Activated naive CD4-positive, alpha-beta T cell treated with anti-CD3 and anti-CD28 coated beads for 36 hours (primary cell): ENCODE measurements around the gene HPN. TPM values are rescaled to one million over a fixed set of nuclear protein-coding genes. Genes with fewer than 3 reads are reported as not detected.
"Not testable (repeated sequence)": the region's sequence is repeated elsewhere in the genome, so short reads cannot be mapped to it uniquely, and the experiment has no call there.

Experiments
- CTCF ChIA-PET: fragments of 350-600 bp; sonication (Branson Sonifier 250); formaldehyde crosslinking; loops from one replicate; lab custom pipeline; 2021; ENCODE audit warnings: antibody characterized with exemption; lab: Charles Lee
- DNase-seq: peaks from one replicate; pipeline ENCODE4 v3.0.0-alpha.2; 2020
- H3K27ac Mint-ChIP-seq: one replicate; pipeline ENCODE4 v1.8.0; 2021; ENCODE audit warnings: mild to moderate bottlenecking, mixed read lengths
- H3K27me3 Mint-ChIP-seq: one replicate; pipeline ENCODE4 v1.8.0; 2021; ENCODE audit warnings: low read depth, mixed read lengths
- H3K36me3 Mint-ChIP-seq: one replicate; pipeline ENCODE4 v1.8.0; 2021; ENCODE audit warnings: low read depth, mixed read lengths
- H3K4me1 Mint-ChIP-seq: one replicate; pipeline ENCODE4 v1.8.0; 2021; ENCODE audit warnings: low read depth, mixed read lengths
- H3K4me3 Mint-ChIP-seq: one replicate; pipeline ENCODE4 v1.8.0; 2021; ENCODE audit warnings: mild to moderate bottlenecking, moderate library complexity, mixed read lengths
- H3K9me3 Mint-ChIP-seq: one replicate; pipeline ENCODE4 v1.8.0; 2021; ENCODE audit warnings: mixed read lengths
- intact Hi-C: fragments of 100-400 bp; cut with micrococcal nuclease; formaldehyde crosslinking; loops from one replicate; pipeline ENCODE4 v1.15.1; 2023
- total RNA-seq, 2 experiments: library from RNA; stranded (reverse); gene quantifications; one replicate each; pipeline ENCODE4 v1.2.3, GENCODE V29; 2021

Gene HPN
- total RNA-seq, 2 experiments from 2014 or later: not detected

- Mint-ChIP-seq H3K27ac (no peak overlapping the region), H3K4me1 (no peaks in the 10 kb centered on the region)
- CTCF ChIA-PET: interaction anchor here (1.7 kb wide), 1 partner anchor 16 kb away, joined by 6 read pairs; no protein-coding TSS in a partner anchor
Measured at GRCh38 chr19:35099155-35099896, 57.8 kb downstream of the HPN start.

GRCh38 chr19:35099897-35100275 is 58.4 kb downstream of the HPN start:
- no peaks in the 10 kb centered on the region for H3K4me1 Mint-ChIP-seq
- H3K36me3 Mint-ChIP-seq: no peaks in the 10 kb centered on the region
- no peaks in the 10 kb centered on the region for H3K9me3 Mint-ChIP-seq
- CTCF ChIA-PET: interaction anchor here (1.0 to 1.7 kb wide), 2 partner anchors 15 to 16 kb away, joined by 4 to 6 read pairs; partner anchors contain the start of gene FXYD3
- no peak overlapping the region for H3K27ac Mint-ChIP-seq
- intact Hi-C loops: no loop called here
- no peak for DNase-seq
- no peak overlapping the region for H3K4me3 Mint-ChIP-seq
- H3K27me3 Mint-ChIP-seq: no peaks in the 10 kb centered on the region

More at GRCh38 chr19:35099155-35099896, 57.8 kb downstream of the HPN start:
- no peak for DNase-seq
- no peak overlapping the region for H3K4me3 Mint-ChIP-seq
- H3K36me3 Mint-ChIP-seq: no peaks in the 10 kb centered on the region
- intact Hi-C loops: no loop called here
- no peaks in the 10 kb centered on the region for H3K9me3 Mint-ChIP-seq
- H3K27me3 Mint-ChIP-seq: no peaks in the 10 kb centered on the region

DNA sequence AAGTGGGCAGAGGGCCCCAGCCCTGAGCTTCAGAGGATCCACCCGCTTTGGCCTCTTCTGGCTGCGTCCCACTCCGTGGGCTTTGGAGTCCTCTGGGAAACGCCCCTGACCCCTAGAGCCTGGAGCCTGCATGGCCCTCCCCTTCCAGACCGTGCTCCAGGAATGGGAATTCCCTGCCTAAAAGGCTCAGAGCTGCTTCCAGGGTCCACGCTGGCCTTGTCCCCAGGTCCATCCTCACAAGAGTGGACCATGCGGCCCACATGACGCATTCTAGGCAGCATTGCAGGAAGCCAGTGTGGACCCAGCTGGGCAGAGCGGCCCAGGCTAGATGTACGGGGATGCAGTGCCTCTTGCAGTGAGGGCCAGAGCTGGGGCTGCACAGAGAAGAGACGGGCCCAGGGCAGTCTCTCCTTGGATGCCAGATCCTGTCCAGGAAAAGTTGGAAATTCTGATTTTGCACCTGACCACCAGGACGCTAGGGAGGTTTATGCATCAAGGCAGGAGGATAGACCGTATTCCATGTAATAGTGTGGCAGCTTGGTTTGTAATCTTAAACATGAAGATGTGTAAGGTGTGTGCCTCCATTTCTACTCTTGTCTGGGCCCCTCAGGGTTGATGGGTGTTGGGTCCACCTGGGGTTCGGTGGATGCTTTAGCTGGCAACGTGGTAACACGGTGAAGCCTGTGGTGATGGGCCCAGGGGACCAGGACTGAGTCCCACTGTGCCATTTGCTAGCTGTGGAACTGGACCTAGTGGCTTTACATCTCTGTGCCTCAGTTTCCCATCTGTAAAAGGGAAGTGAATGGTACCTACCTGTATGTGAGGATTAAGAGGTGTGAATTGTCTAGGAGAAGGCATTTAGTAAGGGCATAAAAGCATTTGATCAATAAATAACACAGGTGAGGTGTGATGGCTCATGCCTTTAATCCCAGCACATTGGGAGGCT is 59.3 kb downstream of the HPN start:
- DNase-seq: no peak
- intact Hi-C loops: no loop called here
- CTCF ChIA-PET: interaction anchor here (0.6 to 1.7 kb wide), 3 partner anchors 14 to 36 kb away, joined by 3 to 6 read pairs (median 4); partner anchors contain the start of gene FXYD3
- no peaks in the 10 kb centered on the region for H3K4me1 Mint-ChIP-seq
- H3K9me3 Mint-ChIP-seq: no peaks in the 10 kb centered on the region
- no peak overlapping the region for H3K4me3 Mint-ChIP-seq
- H3K36me3 Mint-ChIP-seq: no peaks in the 10 kb centered on the region
- no peak overlapping the region for H3K27ac Mint-ChIP-seq
- H3K27me3 Mint-ChIP-seq: no peaks in the 10 kb centered on the region

GRCh38 chr19:35101949-35102348 is 60.4 kb downstream of the HPN start:
- H3K36me3 Mint-ChIP-seq, H3K27me3 Mint-ChIP-seq, H3K9me3 Mint-ChIP-seq, H3K27ac Mint-ChIP-seq, intact Hi-C loops, DNase-seq, H3K4me3 Mint-ChIP-seq, H3K4me1 Mint-ChIP-seq: not testable (repeated sequence)
- CTCF ChIA-PET: interaction anchor here (0.6 to 0.7 kb wide), 2 partner anchors 8 to 35 kb away, joined by 3 read pairs; no protein-coding TSS in a partner anchor

- H3K9me3 Mint-ChIP-seq, H3K36me3 Mint-ChIP-seq, H3K27ac Mint-ChIP-seq, DNase-seq, intact Hi-C loops, H3K4me3 Mint-ChIP-seq, H3K27me3 Mint-ChIP-seq, H3K4me1 Mint-ChIP-seq, CTCF ChIA-PET: not testable (repeated sequence)
Measured at GRCh38 chr19:35103614-35104013, 62.1 kb downstream of the HPN start.

DNA sequence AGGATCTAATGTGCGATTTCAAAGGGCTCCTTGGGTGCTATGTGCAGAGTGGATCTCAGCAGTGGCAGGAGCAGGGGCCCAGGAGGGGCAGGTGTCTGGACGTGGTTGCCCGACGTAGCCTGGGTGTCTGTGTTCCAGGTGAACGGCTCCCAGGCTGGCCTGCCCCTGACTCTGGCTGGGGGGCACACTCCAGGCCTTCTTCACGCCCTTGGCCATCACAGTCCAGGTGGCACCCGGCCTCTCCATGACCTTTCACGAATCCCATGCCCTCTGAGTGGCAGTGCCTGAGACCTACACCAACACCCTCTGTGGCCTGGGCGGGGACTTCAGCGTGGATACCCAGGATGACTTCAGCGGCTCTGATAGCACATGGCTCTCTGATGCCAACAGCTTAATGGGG is 62.8 kb downstream of the HPN start:
- no peaks in the 10 kb centered on the region for H3K9me3 Mint-ChIP-seq
- no peaks in the 10 kb centered on the region for H3K27me3 Mint-ChIP-seq
- no peak overlapping the region for H3K4me3 Mint-ChIP-seq
- no peak overlapping the region for H3K27ac Mint-ChIP-seq
- no peak for DNase-seq
- peaks cover 4% of the 10 kb centered on the region for H3K4me1 Mint-ChIP-seq
- CTCF ChIA-PET: no interaction called here
- intact Hi-C loops: no loop called here
- no peaks in the 10 kb centered on the region for H3K36me3 Mint-ChIP-seq

- intact Hi-C loops: no loop called here
- H3K27me3 Mint-ChIP-seq: no peaks in the 10 kb centered on the region
- H3K36me3 Mint-ChIP-seq: no peaks in the 10 kb centered on the region
- DNase-seq: no peak
- H3K4me3 Mint-ChIP-seq: no peak overlapping the region
- H3K27ac Mint-ChIP-seq: no peak overlapping the region
- CTCF ChIA-PET: interaction anchor here (0.6 kb wide), 1 partner anchor 104 kb away, joined by 4 read pairs; no protein-coding TSS in a partner anchor
- H3K9me3 Mint-ChIP-seq: no peaks in the 10 kb centered on the region
- peaks cover 4% of the 10 kb centered on the region for H3K4me1 Mint-ChIP-seq
Measured at GRCh38 chr19:35105047-35105410, 63.5 kb downstream of the HPN start.

- H3K4me1 Mint-ChIP-seq: peaks cover 4% of the 10 kb centered on the region
- H3K27me3 Mint-ChIP-seq: no peaks in the 10 kb centered on the region
- CTCF ChIA-PET: interaction anchor here (0.6 kb wide), 1 partner anchor 103 kb away, joined by 4 read pairs; no protein-coding TSS in a partner anchor
- H3K9me3 Mint-ChIP-seq: no peaks in the 10 kb centered on the region
- H3K4me3 Mint-ChIP-seq: no peak overlapping the region
- DNase-seq: no peak
- no peak overlapping the region for H3K27ac Mint-ChIP-seq
- intact Hi-C loops: no loop called here
- H3K36me3 Mint-ChIP-seq: no peaks in the 10 kb centered on the region
Measured at GRCh38 chr19:35105411-35106290, 64.1 kb downstream of the HPN start.

DNA sequence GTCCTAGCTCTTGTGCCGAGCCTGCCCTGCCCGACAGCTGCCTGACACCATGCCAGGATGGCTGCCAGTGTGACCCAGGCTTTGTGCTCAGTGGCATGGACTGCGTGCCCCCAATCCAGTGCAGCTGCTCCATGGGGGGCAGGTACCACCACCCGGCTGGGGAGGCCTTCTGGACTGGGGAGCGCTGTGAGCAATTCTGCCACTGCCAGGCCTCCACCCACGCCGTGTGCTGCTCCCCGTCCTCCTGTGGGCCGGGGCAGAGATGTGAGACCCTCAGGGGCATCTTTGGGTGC is 64.7 kb downstream of the HPN start:
- intact Hi-C loops: no loop called here
- no peaks in the 10 kb centered on the region for H3K27me3 Mint-ChIP-seq
- DNase-seq: no peak
- no peak overlapping the region for H3K4me3 Mint-ChIP-seq
- H3K4me1 Mint-ChIP-seq: peaks cover 4% of the 10 kb centered on the region
- no peak overlapping the region for H3K27ac Mint-ChIP-seq
- H3K36me3 Mint-ChIP-seq: no peaks in the 10 kb centered on the region
- H3K9me3 Mint-ChIP-seq: no peaks in the 10 kb centered on the region
- CTCF ChIA-PET: interaction anchor here (1.0 kb wide), 1 partner anchor 9 kb away, joined by 4 read pairs; the partner anchor contains the start of gene FXYD3

DNA sequence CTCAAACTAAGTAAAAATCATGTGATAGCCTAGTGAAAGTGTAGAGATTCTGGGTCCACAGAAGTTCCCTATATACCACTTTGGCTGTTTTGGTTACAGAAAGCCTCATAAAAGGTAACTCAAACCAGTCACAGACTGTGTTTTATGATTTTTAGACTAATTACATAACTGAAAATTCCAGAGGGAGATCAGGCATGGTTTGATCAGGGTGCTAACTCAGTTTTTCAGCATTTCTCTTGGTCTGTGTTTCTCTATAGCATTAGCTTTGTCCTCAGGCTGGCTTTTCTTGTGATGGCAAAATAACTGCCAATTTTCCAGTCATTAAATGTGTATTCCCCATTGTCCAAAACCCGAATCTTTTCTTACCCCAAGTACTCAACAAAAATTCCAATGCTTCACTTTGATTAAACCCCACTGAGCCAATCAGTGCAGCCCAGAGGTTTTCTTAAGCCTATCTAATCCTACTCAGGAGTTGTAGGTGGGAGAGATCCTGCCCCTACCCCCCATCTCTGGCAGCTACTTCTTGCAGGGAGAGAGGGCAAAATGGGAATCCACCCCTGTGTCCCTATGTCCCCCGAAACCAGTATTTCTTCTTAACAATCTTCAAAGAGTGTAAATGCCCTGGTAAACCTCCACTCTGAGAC is 65.5 kb downstream of the HPN start:
- Mint-ChIP-seq H3K9me3 (no peaks in the 10 kb centered on the region), H3K36me3 (no peaks in the 10 kb centered on the region), H3K4me1 (peaks cover 4% of the 10 kb centered on the region), H3K27ac (no peak overlapping the region), H3K27me3 (no peaks in the 10 kb centered on the region), H3K4me3 (no peak overlapping the region)
- DNase-seq: no peak
- intact Hi-C loops: no loop called here
- CTCF ChIA-PET: interaction anchor here (1.0 to 1.2 kb wide), 2 partner anchors 8 to 63 kb away, joined by 4 read pairs; partner anchors contain the start of gene FXYD3

DNA sequence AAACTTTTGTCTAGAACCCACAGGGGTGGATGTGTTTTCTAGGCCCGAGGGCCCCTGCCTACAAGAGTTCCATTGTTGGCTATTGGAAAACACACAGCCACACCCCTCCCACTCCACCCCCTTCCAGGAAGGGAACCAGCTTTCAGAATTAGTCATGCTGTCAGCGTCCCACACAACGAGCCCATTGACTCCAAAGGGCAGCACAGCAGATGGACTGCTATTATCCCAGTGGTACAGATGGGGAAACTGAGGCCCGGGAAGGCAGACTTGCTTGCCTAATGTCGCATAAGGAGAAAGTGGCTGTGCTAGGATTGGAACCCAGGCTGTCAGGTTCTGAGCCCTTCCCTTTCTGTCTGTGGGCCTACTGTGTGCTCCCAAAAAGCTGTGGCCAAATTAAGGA is 66.0 kb downstream of the HPN start:
- H3K36me3 Mint-ChIP-seq: no peaks in the 10 kb centered on the region
- no peaks in the 10 kb centered on the region for H3K9me3 Mint-ChIP-seq
- no peak overlapping the region for H3K4me3 Mint-ChIP-seq
- CTCF ChIA-PET: interaction anchor here (1.2 kb wide), 1 partner anchor 63 kb away, joined by 4 read pairs; no protein-coding TSS in a partner anchor
- intact Hi-C loops: no loop called here
- peak; percentile 18 for DNase-seq
- H3K27ac Mint-ChIP-seq: no peak overlapping the region
- no peaks in the 10 kb centered on the region for H3K27me3 Mint-ChIP-seq
- peaks cover 4% of the 10 kb centered on the region for H3K4me1 Mint-ChIP-seq
